ENCODE measurements around the gene DNAJC4. TPM values are rescaled to one million over a fixed set of nuclear protein-coding genes. Genes with fewer than 3 reads are reported as not detected.

DNAJC4 gene
- total RNA-seq, 4 donors from 2014 or later: 21.5 to 32.0 (median 26.9) TPM

DNA sequence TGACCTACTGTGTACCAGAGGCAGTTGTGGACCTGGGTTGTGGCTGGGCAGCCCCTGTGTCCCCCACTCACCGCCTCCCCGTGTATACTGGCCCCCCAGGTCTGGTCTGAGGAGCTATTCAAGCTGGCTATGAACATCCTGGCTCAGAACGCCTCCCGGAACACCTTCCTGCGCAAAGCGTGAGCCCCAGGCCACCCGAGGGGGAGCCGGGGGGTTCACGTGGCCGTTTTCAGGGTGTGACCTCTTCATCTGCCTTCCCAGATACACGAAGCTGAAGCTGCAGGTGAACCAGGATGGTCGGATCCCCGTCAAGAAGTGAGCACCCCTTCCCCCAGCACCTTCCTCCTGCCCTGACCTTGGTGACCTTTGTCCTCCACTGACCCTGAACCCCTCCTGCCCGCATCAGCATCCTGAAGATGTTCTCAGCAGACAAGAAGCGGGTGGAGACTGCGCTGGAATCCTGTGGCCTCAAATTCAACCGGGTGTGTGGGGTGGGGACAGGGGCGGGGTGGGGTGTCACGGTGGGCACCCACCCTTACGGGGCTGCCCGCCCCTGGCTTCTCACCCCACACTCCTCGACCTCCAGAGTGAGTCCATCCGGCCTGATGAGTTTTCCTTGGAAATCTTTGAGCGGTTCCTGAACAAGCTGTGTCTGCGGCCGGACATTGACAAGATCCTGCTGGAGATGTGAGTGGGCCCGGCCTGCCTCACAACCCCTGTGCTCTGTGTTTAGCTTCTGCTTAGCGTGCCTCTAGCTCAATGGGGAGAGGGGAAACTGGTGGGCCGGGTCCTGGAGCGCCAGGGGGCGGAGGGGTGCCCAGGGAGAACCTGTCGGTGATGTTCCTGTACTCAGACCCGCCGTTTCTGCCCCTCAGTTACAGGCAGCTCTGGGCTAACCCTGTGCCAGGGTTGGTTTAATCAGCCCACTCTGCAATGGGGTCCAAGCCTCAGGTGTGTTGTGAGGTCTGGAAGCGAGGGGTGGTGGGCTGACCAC, 25.1 kb downstream of the DNAJC4 start:
- TF ChIP-seq, protein P1, sequence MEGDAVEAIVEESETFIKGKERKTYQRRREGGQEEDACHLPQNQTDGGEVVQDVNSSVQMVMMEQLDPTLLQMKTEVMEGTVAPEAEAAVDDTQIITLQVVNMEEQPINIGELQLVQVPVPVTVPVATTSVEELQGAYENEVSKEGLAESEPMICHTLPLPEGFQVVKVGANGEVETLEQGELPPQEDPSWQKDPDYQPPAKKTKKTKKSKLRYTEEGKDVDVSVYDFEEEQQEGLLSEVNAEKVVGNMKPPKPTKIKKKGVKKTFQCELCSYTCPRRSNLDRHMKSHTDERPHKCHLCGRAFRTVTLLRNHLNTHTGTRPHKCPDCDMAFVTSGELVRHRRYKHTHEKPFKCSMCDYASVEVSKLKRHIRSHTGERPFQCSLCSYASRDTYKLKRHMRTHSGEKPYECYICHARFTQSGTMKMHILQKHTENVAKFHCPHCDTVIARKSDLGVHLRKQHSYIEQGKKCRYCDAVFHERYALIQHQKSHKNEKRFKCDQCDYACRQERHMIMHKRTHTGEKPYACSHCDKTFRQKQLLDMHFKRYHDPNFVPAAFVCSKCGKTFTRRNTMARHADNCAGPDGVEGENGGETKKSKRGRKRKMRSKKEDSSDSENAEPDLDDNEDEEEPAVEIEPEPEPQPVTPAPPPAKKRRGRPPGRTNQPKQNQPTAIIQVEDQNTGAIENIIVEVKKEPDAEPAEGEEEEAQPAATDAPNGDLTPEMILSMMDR (IDR thresholded peaks at IDR 0.05; ENCODE audit: low read depth): no peak

DNA sequence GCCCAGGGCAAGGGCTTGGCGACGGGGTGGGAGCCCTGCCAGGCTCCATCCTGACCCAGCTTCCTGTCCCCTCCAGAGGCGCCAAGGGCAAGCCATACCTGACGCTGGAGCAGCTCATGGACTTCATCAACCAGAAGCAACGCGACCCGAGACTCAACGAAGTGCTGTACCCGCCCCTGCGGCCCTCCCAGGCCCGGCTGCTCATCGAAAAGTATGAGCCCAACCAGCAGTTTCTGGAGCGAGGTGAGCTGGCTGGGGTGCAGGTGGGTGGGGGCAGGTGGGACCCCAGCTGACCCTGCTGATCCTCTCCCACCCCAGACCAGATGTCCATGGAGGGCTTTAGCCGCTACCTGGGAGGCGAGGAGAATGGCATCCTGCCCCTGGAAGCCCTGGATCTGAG, 26.0 kb downstream of the DNAJC4 start:
- TF ChIP-seq, protein P1 (IDR thresholded peaks at IDR 0.05; ENCODE audit: low read depth): no peak

DNA sequence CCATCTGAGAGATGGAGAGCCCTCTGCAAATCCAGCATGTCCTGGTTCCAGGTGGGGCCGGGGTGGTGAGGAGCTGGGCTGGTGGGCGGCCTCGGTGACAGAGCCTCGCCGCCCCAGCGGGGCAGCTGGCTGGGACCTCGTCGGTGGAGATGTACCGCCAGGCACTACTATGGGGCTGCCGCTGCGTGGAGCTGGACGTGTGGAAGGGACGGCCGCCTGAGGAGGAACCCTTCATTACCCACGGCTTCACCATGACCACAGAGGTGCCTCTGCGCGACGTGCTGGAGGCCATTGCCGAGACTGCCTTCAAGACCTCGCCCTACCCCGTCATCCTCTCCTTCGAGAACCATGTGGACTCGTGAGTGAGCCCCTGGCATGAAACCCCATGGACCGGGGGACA, 28.0 kb downstream of the DNAJC4 start:
- TF ChIP-seq, protein P1 (IDR thresholded peaks at IDR 0.05; ENCODE audit: low read depth): no peak

DNA sequence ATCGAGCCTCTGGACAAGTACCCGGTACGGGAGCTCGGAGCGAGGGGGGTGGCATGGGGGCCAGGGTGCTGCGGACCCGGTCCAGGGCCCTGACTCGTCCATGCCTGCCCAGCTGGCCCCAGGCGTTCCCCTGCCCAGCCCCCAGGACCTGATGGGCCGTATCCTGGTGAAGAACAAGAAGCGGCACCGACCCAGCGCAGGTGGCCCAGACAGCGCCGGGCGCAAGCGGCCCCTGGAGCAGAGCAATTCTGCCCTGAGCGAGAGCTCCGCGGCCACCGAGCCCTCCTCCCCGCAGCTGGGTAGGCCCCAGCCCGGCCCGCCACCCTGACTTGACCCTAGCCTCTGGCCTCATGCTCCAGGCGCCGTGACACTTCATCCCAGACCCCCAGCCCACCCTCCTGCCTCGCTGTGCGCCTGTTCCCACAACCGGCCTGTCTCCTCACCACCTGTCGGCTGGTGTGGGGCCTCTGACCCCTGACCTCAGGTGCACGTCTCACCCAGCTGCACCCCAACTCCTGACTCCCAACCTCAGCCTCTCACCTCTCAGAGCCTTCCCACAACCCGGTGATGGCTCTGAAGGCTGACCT, 28.7 kb downstream of the DNAJC4 start:
- TF ChIP-seq, protein P1 (IDR thresholded peaks at IDR 0.05; ENCODE audit: low read depth): no peak

DNA sequence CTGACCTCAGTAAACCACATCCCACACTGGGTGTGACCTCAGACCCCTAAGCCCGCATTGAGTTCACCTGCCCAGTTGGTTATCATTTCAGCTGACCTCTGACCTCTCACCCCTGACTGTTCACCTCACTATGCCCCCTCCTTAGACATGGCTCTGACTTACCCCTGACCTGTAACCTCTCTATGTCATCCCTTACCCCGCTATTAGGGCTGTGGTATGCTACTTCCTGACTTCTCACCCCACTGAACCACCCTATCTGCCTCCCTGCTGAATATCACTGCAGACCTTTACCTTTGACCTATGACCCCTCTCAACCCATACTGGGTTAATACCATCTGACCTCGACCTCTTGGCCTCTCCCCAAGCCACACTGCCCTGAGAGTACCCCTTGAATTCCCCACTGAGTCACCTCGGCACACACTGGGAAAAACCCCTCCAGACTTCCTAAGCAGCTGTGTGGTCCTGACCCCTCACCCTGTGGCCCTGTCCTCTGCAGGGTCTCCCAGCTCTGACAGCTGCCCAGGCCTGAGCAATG, 29.3 kb downstream of the DNAJC4 start:
- TF ChIP-seq, protein P1 (IDR thresholded peaks at IDR 0.05; ENCODE audit: low read depth): no peak

DNA sequence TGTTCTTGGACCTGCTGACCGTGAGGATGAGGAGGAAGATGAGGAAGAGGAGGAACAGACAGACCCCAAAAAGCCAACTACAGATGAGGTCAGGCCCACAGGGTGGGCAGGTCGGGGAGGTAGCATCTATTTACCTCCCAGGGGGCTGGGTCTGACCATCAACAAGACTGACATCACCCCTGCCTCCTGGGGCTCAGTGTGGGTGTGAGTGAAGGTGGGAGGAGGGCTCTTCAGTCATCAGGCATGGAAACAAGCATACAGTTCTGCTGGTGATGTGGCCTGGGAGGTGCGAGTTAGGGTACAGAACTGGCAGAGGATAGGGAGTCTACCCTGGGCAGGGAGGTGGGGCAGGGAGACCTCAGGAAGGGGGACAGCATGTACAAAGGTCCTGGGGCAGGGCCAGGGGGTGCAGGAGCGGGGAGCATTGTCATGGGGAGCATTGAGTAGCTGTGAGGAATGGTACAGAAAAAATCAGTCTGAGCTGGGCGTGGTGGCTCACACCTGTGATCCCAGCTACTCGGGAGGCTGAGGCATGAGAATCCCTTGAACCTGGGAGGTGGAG, 29.9 kb downstream of the DNAJC4 start:
- TF ChIP-seq, protein P1 (IDR thresholded peaks at IDR 0.05; ENCODE audit: low read depth): no peak
